GM23248 (cell line): ENCODE data around the gene AMIGO1. TPM values are rescaled to one million over a fixed set of nuclear protein-coding genes. Genes with fewer than 3 reads are reported as not detected.

Source experiments
- DNase-seq: peaks from one replicate; pipeline ENCODE4 v3.0.0-alpha.2; 2015
- H2AFZ ChIP-seq: fragments of 200-600 bp; sonication (generic); 2 replicates; pipeline ENCODE4 v1.6.1; 2016; ENCODE audit warnings: antibody characterized with exemption
- H3F3A ChIP-seq: fragments of 200-600 bp; sonication (generic); 2 replicates; pipeline ENCODE4 v1.6.1; 2016; ENCODE audit warnings: mild to moderate bottlenecking, antibody characterized with exemption, mixed run types; ENCODE audit not compliant: insufficient read depth
- H3K27ac ChIP-seq: fragments of 200-600 bp; sonication (generic); 2 replicates; pipeline ENCODE4 v1.5.1; 2016; ENCODE audit warnings: mild to moderate bottlenecking
- H3K27me3 ChIP-seq: fragments of 200-600 bp; sonication (generic); replicated peaks from 2 replicates; pipeline ENCODE4 v1.6.1; 2016; ENCODE audit warnings: mild to moderate bottlenecking; ENCODE audit not compliant: insufficient read depth
- H3K36me3 ChIP-seq: fragments of 200-600 bp; sonication (generic); 2 replicates; pipeline ENCODE4 v1.6.1; 2016; ENCODE audit warnings: low read depth, mild to moderate bottlenecking
- H3K4me1 ChIP-seq: fragments of 200-600 bp; sonication (generic); 2 replicates; pipeline ENCODE4 v1.6.1; 2016; ENCODE audit warnings: mild to moderate bottlenecking; ENCODE audit not compliant: insufficient read depth
- H3K4me2 ChIP-seq: fragments of 200-600 bp; sonication (generic); one replicate; pipeline ENCODE4 v1.6.1; 2016; ENCODE audit warnings: mild to moderate bottlenecking; ENCODE audit not compliant: unreplicated experiment
- H3K4me3 ChIP-seq: fragments of 200-600 bp; sonication (generic); 2 replicates; pipeline ENCODE4 v1.5.1; 2016; ENCODE audit warnings: mild to moderate bottlenecking
- H3K79me2 ChIP-seq: fragments of 200-600 bp; sonication (generic); 2 replicates; pipeline ENCODE4 v1.6.1; 2016; ENCODE audit warnings: mild to moderate bottlenecking; ENCODE audit not compliant: insufficient read depth
- H3K9ac ChIP-seq: fragments of 200-600 bp; sonication (generic); 2 replicates; pipeline ENCODE4 v1.6.1; 2016; ENCODE audit warnings: mild to moderate bottlenecking
- H3K9me2 ChIP-seq: fragments of 200-600 bp; sonication (generic); 2 replicates; pipeline ENCODE4 v1.6.1; 2016; ENCODE audit warnings: mixed run types, mild to moderate bottlenecking, moderate library complexity; ENCODE audit not compliant: insufficient read depth
- H3K9me3 ChIP-seq: fragments of 200-600 bp; sonication (generic); one replicate; pipeline ENCODE4 v1.6.1; 2017; ENCODE audit warnings: low read depth
- H4K20me1 ChIP-seq: fragments of 200-600 bp; sonication (generic); 2 replicates; pipeline ENCODE4 v1.6.0; 2016; ENCODE audit not compliant: insufficient read depth
- EZH2 ChIP-seq: fragments of 200-600 bp; sonication (generic); IDR thresholded peaks from 2 replicates; pipeline ENCODE4 v1.6.1; 2018; ENCODE audit warnings: antibody characterized with exemption, mild to moderate bottlenecking; ENCODE audit not compliant: insufficient read depth, poor library complexity, severe bottlenecking
- EZH2phosphoT487 ChIP-seq: fragments of 200-600 bp; sonication (generic); IDR thresholded peaks from 2 replicates; pipeline ENCODE4 v1.6.1; 2018; ENCODE audit warnings: antibody characterized with exemption, moderate library complexity, mild to moderate bottlenecking, low read depth; ENCODE audit not compliant: insufficient read depth
- WGBS, 2 experiments: methylation state at CpG; one replicate each; pipeline ENCODE4 v1.1.6; 2015 to 2017; ENCODE audit warnings: low lambda C conversion rate in 2 of 2, low coverage in 1 of 2; ENCODE audit errors: missing lambda C conversion rate in 2 of 2; 5-methylcytosine and 5-hydroxymethylcytosine counted together
- in situ Hi-C: fragments of 300-500 bp; cut with MboI; formaldehyde crosslinking; loops from 2 replicates; pipeline ENCODE4 v1.15.0; 2020
- polyA plus RNA-seq: library from polyadenylated mRNA; unstranded; fragments of >200 nt; fragmentation: Nextera tagmentation; extraction: Ambion mirVana; gene quantifications from 2 replicates; pipeline ENCODE4 v1.2.1, GENCODE V29; 2016
- total RNA-seq: library from RNA; depleted of rRNA; stranded (reverse); fragments of >200 nt; shearing (Covaris generic); gene quantifications from 2 replicates; pipeline ENCODE4 v1.2.3, GENCODE V29; 2014

Gene AMIGO1
- total and polyA plus RNA-seq, 2 experiments from 2014 or later: 1.7 to 2.8 TPM

DNA sequence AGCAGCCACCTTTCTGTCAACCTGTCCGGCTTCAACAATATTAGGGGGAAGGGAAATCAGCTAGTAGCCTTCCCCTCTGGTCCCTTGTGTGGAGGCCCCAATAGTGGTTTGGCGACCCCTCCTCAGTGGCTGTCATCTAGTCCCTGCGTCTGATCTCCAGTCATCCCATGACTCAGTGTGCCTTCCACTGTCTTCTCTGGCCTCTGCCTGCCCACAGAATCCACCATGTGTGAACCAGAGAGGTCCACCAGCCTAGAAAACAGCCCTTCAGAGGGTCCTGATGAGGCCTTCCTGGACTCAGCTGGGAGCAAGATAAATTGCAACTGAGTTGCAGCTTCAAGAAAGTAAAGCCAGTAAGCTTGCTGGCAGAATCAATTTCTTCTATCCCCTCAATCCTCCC is 29.6 kb downstream of the AMIGO1 start:
- DNase-seq: no peak
- no peaks in the 10 kb centered on the region for H3K9me3 ChIP-seq
- no peak overlapping the region for H3K9ac ChIP-seq
- in situ Hi-C loops: no loop called here
- 0 out of 2 replicates have a peak, but pooled peaks cover 7% of the 10 kb centered on the region for H3K79me2 ChIP-seq
- H3K27me3 ChIP-seq: 0 out of 2 replicates have a peak, but pooled peaks cover 2% of the 10 kb centered on the region
- 43 to 66% methylated on average over 3 of the region's 3 CpGs for WGBS, 2 experiments
- TF ChIP-seq EZH2phosphoT487 (no peak), EZH2 (no peak)
- no peak overlapping the region for H3K4me2 ChIP-seq
- peaks cover 6% of the 10 kb centered on the region; the same call in 1 of the 2 replicates for H3K4me1 ChIP-seq
- no peak overlapping the region for H3K4me3 ChIP-seq
- H3K9me2 ChIP-seq: no peaks in the 10 kb centered on the region
- H3K36me3 ChIP-seq: no peaks in the 10 kb centered on the region
- H3F3A ChIP-seq: no peaks in the 10 kb centered on the region
- no peak overlapping the region for H3K27ac ChIP-seq
- no peaks in the 10 kb centered on the region for H4K20me1 ChIP-seq
- H2AFZ ChIP-seq: no peak overlapping the region

DNA sequence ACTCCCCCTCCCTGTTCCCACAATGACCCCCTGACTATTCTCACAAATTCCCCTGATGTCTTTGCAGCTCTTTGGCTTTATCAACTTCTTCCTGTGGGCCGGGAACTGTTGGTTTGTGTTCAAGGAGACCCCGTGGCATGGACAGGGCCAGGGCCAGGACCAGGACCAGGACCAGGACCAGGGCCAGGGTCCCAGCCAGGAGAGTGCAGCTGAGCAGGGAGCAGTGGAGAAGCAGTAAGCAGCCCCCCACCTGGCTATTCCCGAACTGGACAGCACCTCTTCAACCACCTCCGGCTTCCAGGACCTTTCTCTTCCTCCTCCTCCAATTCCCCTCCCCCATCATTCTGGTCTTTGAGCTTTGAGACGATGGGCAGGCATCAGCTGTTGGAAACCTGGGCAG is 30.2 kb downstream of the AMIGO1 start:
- TF ChIP-seq EZH2phosphoT487 (no peak), EZH2 (no peak)
- H3K27me3 ChIP-seq: 0 out of 2 replicates have a peak, but pooled peaks cover 2% of the 10 kb centered on the region
- WGBS, 2 experiments: 20 to 30% methylated on average over 5 of the region's 5 CpGs
- 0 out of 2 replicates have a peak, but pooled peaks cover 1% of the 10 kb centered on the region for H3K79me2 ChIP-seq
- no peaks in the 10 kb centered on the region for H3F3A ChIP-seq
- H3K4me1 ChIP-seq: peaks cover under 1% of the 10 kb centered on the region; the same call in 1 of the 2 replicates
- no peak for DNase-seq
- no peak overlapping the region for H3K4me3 ChIP-seq
- no peaks in the 10 kb centered on the region for H3K9me3 ChIP-seq
- no peaks in the 10 kb centered on the region for H3K36me3 ChIP-seq
- H3K9ac ChIP-seq: no peak overlapping the region
- no peak overlapping the region for H3K4me2 ChIP-seq
- H4K20me1 ChIP-seq: no peaks in the 10 kb centered on the region
- no peak overlapping the region for H3K27ac ChIP-seq
- H2AFZ ChIP-seq: no peak overlapping the region
- in situ Hi-C loops: no loop called here
- H3K9me2 ChIP-seq: no peaks in the 10 kb centered on the region

DNA sequence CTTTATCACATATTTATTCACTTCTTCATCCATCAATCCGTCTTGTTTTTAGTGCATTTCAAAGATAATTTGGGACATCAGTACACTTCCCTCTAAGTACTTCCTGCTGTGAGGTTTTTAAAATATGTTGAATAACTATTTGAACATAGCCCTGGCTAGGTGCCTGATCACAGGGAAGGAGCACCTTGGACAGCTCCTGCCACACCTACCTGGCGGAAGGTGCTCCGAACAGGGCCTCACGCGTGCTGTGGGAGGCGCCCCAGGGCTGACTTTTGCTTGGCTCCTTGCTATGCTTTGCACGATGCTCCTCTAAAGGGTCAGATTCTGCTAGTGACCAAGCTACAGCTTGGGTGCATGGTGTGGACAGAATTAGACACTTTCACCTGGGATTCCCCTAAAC is 30.7 kb downstream of the AMIGO1 start:
- H3K27me3 ChIP-seq: 0 out of 2 replicates have a peak, but pooled peaks cover 2% of the 10 kb centered on the region
- no peaks in the 10 kb centered on the region for H3K36me3 ChIP-seq
- H3K4me2 ChIP-seq: no peak overlapping the region
- H3K9ac ChIP-seq: no peak overlapping the region
- H3K79me2 ChIP-seq: no peaks in the 10 kb centered on the region
- H4K20me1 ChIP-seq: no peaks in the 10 kb centered on the region
- no peak for DNase-seq
- in situ Hi-C loops: no loop called here
- H2AFZ ChIP-seq: no peak overlapping the region
- WGBS, 2 experiments: 11 to 14% methylated on average over 7 of the region's 7 CpGs
- H3K9me2 ChIP-seq: no peaks in the 10 kb centered on the region
- H3K27ac ChIP-seq: no peak overlapping the region
- no peaks in the 10 kb centered on the region for H3K9me3 ChIP-seq
- no peaks in the 10 kb centered on the region for H3K4me1 ChIP-seq
- no peak overlapping the region for H3K4me3 ChIP-seq
- H3F3A ChIP-seq: no peaks in the 10 kb centered on the region
- TF ChIP-seq EZH2 (no peak), EZH2phosphoT487 (no peak)

DNA sequence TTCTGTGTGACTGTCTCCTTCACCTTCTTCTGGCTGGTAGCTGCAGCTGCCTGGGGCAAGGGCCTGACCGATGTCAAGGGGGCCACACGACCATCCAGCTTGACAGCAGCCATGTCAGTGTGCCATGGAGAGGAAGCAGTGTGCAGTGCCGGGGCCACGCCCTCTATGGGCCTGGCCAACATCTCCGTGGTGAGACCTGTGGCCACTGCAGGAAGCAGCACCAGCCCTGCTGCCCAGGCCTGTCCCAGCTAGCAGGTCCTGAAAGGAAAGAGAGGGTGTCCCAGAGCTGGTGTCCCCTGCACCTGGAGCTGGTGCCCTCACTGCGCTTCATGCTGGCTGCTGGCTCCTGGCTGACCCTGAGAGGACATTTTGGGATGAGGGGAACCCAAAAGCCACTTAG is 31.7 kb downstream of the AMIGO1 start:
- DNase-seq: no peak
- in situ Hi-C loops: no loop called here
- H3K27me3 ChIP-seq: 0 out of 2 replicates have a peak, but pooled peaks cover 2% of the 10 kb centered on the region

DNA sequence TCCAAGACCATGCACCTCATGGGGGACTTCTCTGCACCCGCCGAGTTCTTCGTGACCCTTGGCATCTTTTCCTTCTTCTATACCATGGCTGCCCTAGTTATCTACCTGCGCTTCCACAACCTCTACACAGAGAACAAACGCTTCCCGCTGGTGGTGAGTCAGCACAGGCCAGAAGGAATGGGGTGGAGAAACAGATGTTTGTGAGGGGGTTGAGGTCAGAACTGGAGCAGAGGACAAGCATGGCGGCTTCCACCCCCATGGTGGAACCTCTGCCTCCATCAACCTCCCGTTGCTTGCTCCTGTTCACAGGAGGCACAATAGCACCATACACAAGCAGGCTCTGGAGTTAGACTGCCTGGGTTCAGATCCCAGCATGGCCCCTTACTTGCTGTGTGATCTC is 32.7 kb downstream of the AMIGO1 start:
- Histone ChIP-seq H3K27me3 (0 out of 2 replicates have a peak, but pooled peaks cover 7% of the 10 kb centered on the region), H3K4me1 (no peaks in the 10 kb centered on the region), H3K4me2 (no peak overlapping the region), H3K36me3 (no peaks in the 10 kb centered on the region), H3K4me3 (no peak overlapping the region), H2AFZ (no peak overlapping the region), H3F3A (no peaks in the 10 kb centered on the region), H3K9me3 (no peaks in the 10 kb centered on the region), H3K79me2 (no peaks in the 10 kb centered on the region), H4K20me1 (no peaks in the 10 kb centered on the region), H3K9me2 (no peaks in the 10 kb centered on the region), H3K9ac (no peak overlapping the region), H3K27ac (no peak overlapping the region)
- 69 to 72% methylated on average over 8 of the region's 8 CpGs for WGBS, 2 experiments
- in situ Hi-C loops: no loop called here
- DNase-seq: no peak
- TF ChIP-seq EZH2phosphoT487 (no peak), EZH2 (no peak)

More for the DNA sequence above, 31.7 kb downstream of the AMIGO1 start:
- Histone ChIP-seq H3F3A (no peaks in the 10 kb centered on the region), H3K4me2 (no peak overlapping the region), H4K20me1 (no peaks in the 10 kb centered on the region), H3K9me3 (no peaks in the 10 kb centered on the region), H3K4me3 (no peak overlapping the region), H3K9me2 (no peaks in the 10 kb centered on the region), H3K9ac (no peak overlapping the region), H2AFZ (no peak overlapping the region), H3K36me3 (no peaks in the 10 kb centered on the region), H3K79me2 (no peaks in the 10 kb centered on the region), H3K4me1 (no peaks in the 10 kb centered on the region), H3K27ac (no peak overlapping the region)
- no peak for TF ChIP-seq EZH2
- TF ChIP-seq EZH2phosphoT487: no peak
- WGBS, 2 experiments: 38 to 52% methylated on average over 6 of the region's 6 CpGs
